ENCODE results near the gene NR2F6. TPM values are rescaled to one million over a fixed set of nuclear protein-coding genes. Genes with fewer than 3 reads are reported as not detected.

Gene NR2F6
- total RNA-seq, 1 experiment from 2014 or later, result 90.8 TPM

DNA sequence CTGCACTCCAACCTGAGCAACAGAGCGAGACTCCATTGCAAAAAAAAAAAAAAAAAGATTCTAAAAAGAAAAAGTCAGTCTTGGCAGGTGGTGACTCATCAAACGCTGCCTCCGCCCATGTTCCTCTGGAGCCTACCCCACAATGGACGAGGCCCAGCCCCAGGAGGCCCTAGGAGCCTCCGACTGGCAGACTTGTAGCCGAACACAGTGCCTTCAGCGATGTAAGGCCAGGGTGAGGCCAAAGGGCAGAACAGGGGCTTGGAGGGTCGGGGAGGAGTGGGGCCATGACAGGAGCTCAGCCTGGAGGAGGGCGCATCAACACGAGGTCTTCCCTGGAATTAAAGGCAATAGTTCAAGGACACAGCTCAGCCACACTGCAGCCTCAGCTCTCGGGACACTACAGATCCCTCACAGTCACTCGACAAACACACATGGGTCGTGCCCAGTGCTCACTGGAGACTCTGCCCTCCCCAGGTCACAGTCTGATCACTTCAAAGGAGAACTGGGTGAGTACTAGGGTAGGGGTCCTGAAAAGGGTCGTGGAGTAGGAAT, 25.4 kb downstream of the NR2F6 start:
- DNase-seq, result peak; percentile 71 to 77
- no peaks in the 10 kb centered on the region for H3K9me3 ChIP-seq (ENCODE audit: insufficient read depth, low read depth)
- intact Hi-C loops (cut with micrococcal nuclease; ENCODE audit: unreplicated experiment), result no loop called here
- TF ChIP-seq, protein P1, sequence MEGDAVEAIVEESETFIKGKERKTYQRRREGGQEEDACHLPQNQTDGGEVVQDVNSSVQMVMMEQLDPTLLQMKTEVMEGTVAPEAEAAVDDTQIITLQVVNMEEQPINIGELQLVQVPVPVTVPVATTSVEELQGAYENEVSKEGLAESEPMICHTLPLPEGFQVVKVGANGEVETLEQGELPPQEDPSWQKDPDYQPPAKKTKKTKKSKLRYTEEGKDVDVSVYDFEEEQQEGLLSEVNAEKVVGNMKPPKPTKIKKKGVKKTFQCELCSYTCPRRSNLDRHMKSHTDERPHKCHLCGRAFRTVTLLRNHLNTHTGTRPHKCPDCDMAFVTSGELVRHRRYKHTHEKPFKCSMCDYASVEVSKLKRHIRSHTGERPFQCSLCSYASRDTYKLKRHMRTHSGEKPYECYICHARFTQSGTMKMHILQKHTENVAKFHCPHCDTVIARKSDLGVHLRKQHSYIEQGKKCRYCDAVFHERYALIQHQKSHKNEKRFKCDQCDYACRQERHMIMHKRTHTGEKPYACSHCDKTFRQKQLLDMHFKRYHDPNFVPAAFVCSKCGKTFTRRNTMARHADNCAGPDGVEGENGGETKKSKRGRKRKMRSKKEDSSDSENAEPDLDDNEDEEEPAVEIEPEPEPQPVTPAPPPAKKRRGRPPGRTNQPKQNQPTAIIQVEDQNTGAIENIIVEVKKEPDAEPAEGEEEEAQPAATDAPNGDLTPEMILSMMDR (conservative IDR thresholded peaks at IDR 0.05), result no peak
- no peak for TF ChIP-seq EZH2 (IDR thresholded peaks at IDR 0.05; ENCODE audit: low read depth)
- no peaks in the 10 kb centered on the region for H3K9me2 ChIP-seq (ENCODE audit: insufficient read depth)
- H3K4me3 ChIP-seq, result no peak overlapping the region
- ChIA-PET POLR2A (ENCODE audit: unreplicated experiment) (no interaction called here), CTCF (interaction anchor here (0.6 to 0.7 kb wide), 2 partner anchors 28 to 197 kb away, joined by 4 to 9 read pairs; no protein-coding TSS in a partner anchor)
- 0 out of 2 replicates have a peak overlapping the region, but pooled peaks have one; percentile 28 for H2AFZ ChIP-seq
- H3K36me3 ChIP-seq (ENCODE audit: low read depth), result peaks cover 6% of the 10 kb centered on the region; the same call in 1 of the 2 replicates
- H3K79me2 ChIP-seq (ENCODE audit: low read depth), result no peaks in the 10 kb centered on the region; the same call in 1 of the 2 replicates
- no TSS peak for BruUV-seq (replicated peaks)
- H3K4me1 ChIP-seq (replicated peaks; ENCODE audit: insufficient read depth), result peaks cover 20% of the 10 kb centered on the region
- peak overlapping the region; percentile 49 for H3K27ac ChIP-seq
- H3K4me2 ChIP-seq, result peak overlapping the region; percentile 48
- no peaks in the 10 kb centered on the region for H4K20me1 ChIP-seq (ENCODE audit: insufficient read depth)
- H3K27me3 ChIP-seq (ENCODE audit: insufficient read depth, low read depth), result no peaks in the 10 kb centered on the region
- H3F3A ChIP-seq (ENCODE audit: insufficient read depth, low read depth), result peaks cover 33% of the 10 kb centered on the region

GRCh38 chr19:17219286-17219685, 26.4 kb downstream of the NR2F6 start:
- Histone ChIP-seq H3K36me3 (ENCODE audit: low read depth) (peaks cover 6% of the 10 kb centered on the region; the same call in 1 of the 2 replicates), H3K9me3 (ENCODE audit: insufficient read depth, low read depth) (no peaks in the 10 kb centered on the region), H3K9me2 (ENCODE audit: insufficient read depth) (no peaks in the 10 kb centered on the region), H3K4me2 (no peak overlapping the region), H3K4me3 (no peak overlapping the region), H3K4me1 (replicated peaks; ENCODE audit: insufficient read depth) (peaks cover 24% of the 10 kb centered on the region), H4K20me1 (ENCODE audit: insufficient read depth) (no peaks in the 10 kb centered on the region), H3K27ac (no peak overlapping the region), H2AFZ (no peak overlapping the region), H3K27me3 (ENCODE audit: insufficient read depth, low read depth) (no peaks in the 10 kb centered on the region), H3K79me2 (ENCODE audit: low read depth) (no peaks in the 10 kb centered on the region; the same call in 1 of the 2 replicates), H3F3A (ENCODE audit: insufficient read depth, low read depth) (peaks cover 30% of the 10 kb centered on the region)
- TF ChIP-seq, protein P1 (conservative IDR thresholded peaks at IDR 0.05), result no peak
- TF ChIP-seq EZH2 (IDR thresholded peaks at IDR 0.05; ENCODE audit: low read depth), result no peak
- BruUV-seq (replicated peaks), result no TSS peak
- CTCF ChIA-PET, result no interaction called here
- POLR2A ChIA-PET (ENCODE audit: unreplicated experiment), result no interaction called here
- intact Hi-C loops (cut with micrococcal nuclease; ENCODE audit: unreplicated experiment), result no loop called here
- no peak for DNase-seq

GRCh38 chr19:17216058-17216670, 29.6 kb downstream of the NR2F6 start:
- BruUV-seq (replicated peaks), result TSS peak; percentile 51
- Histone ChIP-seq H3K4me1 (replicated peaks; ENCODE audit: insufficient read depth) (peaks cover 26% of the 10 kb centered on the region), H4K20me1 (ENCODE audit: insufficient read depth) (no peaks in the 10 kb centered on the region), H3K36me3 (ENCODE audit: low read depth) (peaks cover 6% of the 10 kb centered on the region; the same call in 1 of the 2 replicates), H3K27ac (no peak overlapping the region), H3K27me3 (ENCODE audit: insufficient read depth, low read depth) (no peaks in the 10 kb centered on the region), H3F3A (ENCODE audit: insufficient read depth, low read depth) (peaks cover 18% of the 10 kb centered on the region; the same call in 1 of the 2 replicates), H3K9me2 (ENCODE audit: insufficient read depth) (no peaks in the 10 kb centered on the region), H2AFZ (no peak overlapping the region), H3K9me3 (ENCODE audit: insufficient read depth, low read depth) (no peaks in the 10 kb centered on the region), H3K4me3 (peak overlapping the region; percentile 64), H3K79me2 (ENCODE audit: low read depth) (no peaks in the 10 kb centered on the region; the same call in 1 of the 2 replicates), H3K4me2 (peak overlapping the region; percentile 94)
- TF ChIP-seq, protein P1 (conservative IDR thresholded peaks at IDR 0.05), result no peak
- TF ChIP-seq EZH2 (IDR thresholded peaks at IDR 0.05; ENCODE audit: low read depth), result no peak
- CTCF ChIA-PET, result no interaction called here
- intact Hi-C loops (cut with micrococcal nuclease; ENCODE audit: unreplicated experiment), result no loop called here
- POLR2A ChIA-PET (ENCODE audit: unreplicated experiment), result interaction anchor here (0.6 to 1.6 kb wide), 5 partner anchors 18 to 498 kb away, joined by 3 to 14 read pairs (median 5); partner anchors contain the start of gene BABAM1
- DNase-seq, result no peak
